Esophagus (tissue), 2 donors: ENCODE measurements around the gene FBXO41. TPM values are rescaled to one million over a fixed set of nuclear protein-coding genes. Genes with fewer than 3 reads are reported as not detected.
"Not testable (repeated sequence)": the region's sequence is repeated elsewhere in the genome, so short reads cannot be mapped to it uniquely, and the experiment has no call there.

Source experiments
- H3K27ac ChIP-seq, 2 donors: one replicate each; pipeline ENCODE4 v1.5.1; 2013; ENCODE audit warnings: low read depth in 2 of 2, mild to moderate bottlenecking in 2 of 2, inconsistent platforms in 1 of 2, low read length in 1 of 2, moderate library complexity in 1 of 2
- H3K27me3 ChIP-seq, 2 donors: one replicate each; pipeline ENCODE4 v1.6.1; 2013; ENCODE audit warnings: low read length in 2 of 2, control low read depth in 1 of 2, mild to moderate bottlenecking in 1 of 2; ENCODE audit not compliant: insufficient read depth in 2 of 2, control insufficient read depth in 1 of 2
- H3K36me3 ChIP-seq, 2 donors: one replicate each; pipeline ENCODE4 v1.6.1; 2013; ENCODE audit warnings: low read length in 1 of 2; ENCODE audit not compliant: control insufficient read depth in 2 of 2, insufficient read depth in 2 of 2
- H3K4me1 ChIP-seq, 2 donors: one replicate each; pipeline ENCODE4 v1.6.1; 2013; ENCODE audit warnings: low read length in 1 of 2; ENCODE audit not compliant: control insufficient read depth in 2 of 2, insufficient read depth in 2 of 2
- H3K4me3 ChIP-seq, 2 donors: one replicate each; pipeline ENCODE4 v1.5.1; 2013; ENCODE audit warnings: low read length in 2 of 2, mild to moderate bottlenecking in 2 of 2, low read depth in 1 of 2, moderate library complexity in 1 of 2
- H3K9me3 ChIP-seq, 2 donors: one replicate each; pipeline ENCODE4 v1.6.1; 2013; ENCODE audit warnings: mild to moderate bottlenecking in 2 of 2, low read depth in 1 of 2, low read length in 1 of 2, moderate library complexity in 1 of 2; ENCODE audit not compliant: control insufficient read depth in 2 of 2, insufficient read depth in 1 of 2
- WGBS, 2 donors: extraction: QIAGEN DNeasy Blood & Tissue Kit; methylation state at CpG; one replicate each; pipeline ENCODE4 v1.1.7; 2013; 5-methylcytosine and 5-hydroxymethylcytosine counted together
- polyA plus RNA-seq, 2 donors: library from polyadenylated mRNA; stranded (reverse); fragments of 200-250 nt; gene quantifications; one replicate each; pipeline ENCODE4 v1.2.3, GENCODE V29; 2013
- donor health status: healthy with polysubstance abuse.
- donor health status: Bipolar disorder and iron deficiency.

FBXO41 gene
- polyA plus RNA-seq, 2 donors: 0.72 to 0.92 TPM

GRCh38 chr2:73264332-73264606 lies 20.0 kb downstream of the FBXO41 start:
- H3K4me1 ChIP-seq: peaks cover 0 to 9% of the 10 kb centered on the region in 2 donors
- peaks cover 0 to 1% of the 10 kb centered on the region in 2 donors for H3K9me3 ChIP-seq
- H3K36me3 ChIP-seq: no peaks in the 10 kb centered on the region
- no peak overlapping the region for H3K27ac ChIP-seq
- 91 to 94% methylated on average over 15 of the region's 15 CpGs for WGBS, 2 donors
- H3K4me3 ChIP-seq: no peak overlapping the region
- H3K27me3 ChIP-seq: no peaks in the 10 kb centered on the region

GRCh38 chr2:73263540-73264331 lies 20.5 kb downstream of the FBXO41 start:
- 92 to 94% methylated on average over 16 of the region's 16 CpGs for WGBS, 2 donors
- H3K4me1 ChIP-seq: peaks cover 0 to 5% of the 10 kb centered on the region in 2 donors
- H3K27me3 ChIP-seq: no peaks in the 10 kb centered on the region
- H3K27ac ChIP-seq: no peak overlapping the region
- H3K36me3 ChIP-seq: no peaks in the 10 kb centered on the region
- no peaks in the 10 kb centered on the region for H3K9me3 ChIP-seq
- H3K4me3 ChIP-seq: no peak overlapping the region

- H3K27me3 ChIP-seq, H3K9me3 ChIP-seq, H3K4me1 ChIP-seq, H3K4me3 ChIP-seq, H3K27ac ChIP-seq, H3K36me3 ChIP-seq: not testable (repeated sequence)
- WGBS, 2 donors: 90 to 93% methylated on average over 18 of the region's 18 CpGs
These were observed 21.4 kb downstream of the FBXO41 start for GRCh38 chr2:73262691-73263429.

- H3K9me3 ChIP-seq: no peaks in the 10 kb centered on the region
- H3K4me3 ChIP-seq: no peak overlapping the region
- H3K27ac ChIP-seq: no peak overlapping the region
- H3K4me1 ChIP-seq: no peaks in the 10 kb centered on the region
- H3K27me3 ChIP-seq: no peaks in the 10 kb centered on the region
- no peaks in the 10 kb centered on the region for H3K36me3 ChIP-seq
- 91 to 95% methylated on average over 4 of the region's 4 CpGs for WGBS, 2 donors
These were observed 22.1 kb downstream of the FBXO41 start for GRCh38 chr2:73262108-73262651.

- H3K9me3 ChIP-seq: no peaks in the 10 kb centered on the region
- no peak overlapping the region for H3K27ac ChIP-seq
- H3K36me3 ChIP-seq: no peaks in the 10 kb centered on the region
- no peaks in the 10 kb centered on the region for H3K4me1 ChIP-seq
- no peaks in the 10 kb centered on the region for H3K27me3 ChIP-seq
- no peak overlapping the region for H3K4me3 ChIP-seq
- WGBS, 2 donors: 50 to 54% methylated on average over 17 of the region's 17 CpGs
These were observed 23.8 kb downstream of the FBXO41 start for GRCh38 chr2:73260338-73260984.

GRCh38 chr2:73259704-73260337 lies 24.5 kb downstream of the FBXO41 start:
- H3K9me3 ChIP-seq: no peaks in the 10 kb centered on the region
- H3K27ac ChIP-seq: no peak overlapping the region
- H3K27me3 ChIP-seq: no peaks in the 10 kb centered on the region
- H3K4me1 ChIP-seq: peaks cover 0 to 2% of the 10 kb centered on the region in 2 donors
- H3K4me3 ChIP-seq: no peak overlapping the region
- 78 to 96% methylated on average over 4 of the region's 4 CpGs for WGBS, 2 donors
- peaks cover 0 to 3% of the 10 kb centered on the region in 2 donors for H3K36me3 ChIP-seq

- Histone ChIP-seq H3K4me3 (no peak overlapping the region), H3K27me3 (no peaks in the 10 kb centered on the region), H3K4me1 (peaks cover 0 to 2% of the 10 kb centered on the region in 2 donors), H3K36me3 (peaks cover 2 to 5% of the 10 kb centered on the region in 2 donors), H3K9me3 (no peaks in the 10 kb centered on the region), H3K27ac (no peak overlapping the region)
- WGBS, 2 donors: 91 to 94% methylated on average over 8 of the region's 8 CpGs
These were observed 25.0 kb downstream of the FBXO41 start for GRCh38 chr2:73259276-73259675.

GRCh38 chr2:73258913-73259215 lies 25.4 kb downstream of the FBXO41 start:
- WGBS, 2 donors: 96 to 99% methylated on average over 8 to 9 of the region's 9 CpGs
- no peak overlapping the region for H3K4me3 ChIP-seq
- no peaks in the 10 kb centered on the region for H3K27me3 ChIP-seq
- H3K9me3 ChIP-seq: no peaks in the 10 kb centered on the region
- H3K4me1 ChIP-seq: peaks cover 0 to 2% of the 10 kb centered on the region in 2 donors
- no peak overlapping the region for H3K27ac ChIP-seq
- H3K36me3 ChIP-seq: peaks cover 5 to 6% of the 10 kb centered on the region in 2 donors

- Histone ChIP-seq H3K4me1 (peaks cover 0 to 2% of the 10 kb centered on the region in 2 donors), H3K4me3 (no peak overlapping the region), H3K27ac (no peak overlapping the region), H3K27me3 (no peaks in the 10 kb centered on the region), H3K9me3 (no peaks in the 10 kb centered on the region), H3K36me3 (peaks cover 5 to 7% of the 10 kb centered on the region in 2 donors)
- WGBS, 2 donors: 87 to 91% methylated on average over 8 of the region's 8 CpGs
These were observed 25.9 kb downstream of the FBXO41 start for GRCh38 chr2:73258186-73258912.
